Head of caudate nucleus (tissue), 42 donors: ENCODE measurements around the gene MYL11.
"Not testable (repeated sequence)": the region's sequence is repeated elsewhere in the genome, so short reads cannot be mapped to it uniquely, and the experiment has no call there.

Experiments
- DNase-seq, 42 donors: peaks; one replicate each; pipeline versions ENCODE4 v3.0.0 to v3.0.0-alpha.2; 2020 to 2021; ENCODE audit warnings: mixed read lengths in 7 of 42
- intact Hi-C: fragments of 100-400 bp; cut with DNase I; formaldehyde crosslinking; loops from one replicate; pipeline ENCODE4 v1.15.0; 2022

MYL11 gene, protein sequence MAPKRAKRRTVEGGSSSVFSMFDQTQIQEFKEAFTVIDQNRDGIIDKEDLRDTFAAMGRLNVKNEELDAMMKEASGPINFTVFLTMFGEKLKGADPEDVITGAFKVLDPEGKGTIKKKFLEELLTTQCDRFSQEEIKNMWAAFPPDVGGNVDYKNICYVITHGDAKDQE

DNA sequence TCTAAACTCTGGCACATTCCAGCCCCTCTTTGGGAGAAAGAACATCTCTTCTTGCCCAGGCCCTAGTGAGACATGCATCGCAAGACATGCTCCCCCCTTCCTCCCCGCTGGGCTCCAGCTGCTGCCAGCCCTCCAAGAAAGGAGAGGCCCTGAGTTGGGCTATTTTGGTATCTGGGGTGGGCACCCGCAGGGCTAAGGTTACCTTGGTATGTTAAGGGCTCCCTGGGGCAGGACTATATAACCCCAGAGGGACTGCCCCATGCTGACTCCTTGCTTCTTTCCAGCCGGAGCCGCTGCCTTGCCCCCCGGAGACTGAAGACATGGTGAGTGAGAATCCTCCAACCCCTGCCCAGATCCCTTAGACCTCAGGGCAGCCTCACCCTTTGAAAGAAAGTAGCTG lies at the start of gene MYL11:
TSS of gene MYL11 (plus strand) at position 265 of the 400 bp plus-strand sequence. CDS start at position 321, 56 bp downstream.
- no peak for DNase-seq
- intact Hi-C loops: no loop called here

DNA sequence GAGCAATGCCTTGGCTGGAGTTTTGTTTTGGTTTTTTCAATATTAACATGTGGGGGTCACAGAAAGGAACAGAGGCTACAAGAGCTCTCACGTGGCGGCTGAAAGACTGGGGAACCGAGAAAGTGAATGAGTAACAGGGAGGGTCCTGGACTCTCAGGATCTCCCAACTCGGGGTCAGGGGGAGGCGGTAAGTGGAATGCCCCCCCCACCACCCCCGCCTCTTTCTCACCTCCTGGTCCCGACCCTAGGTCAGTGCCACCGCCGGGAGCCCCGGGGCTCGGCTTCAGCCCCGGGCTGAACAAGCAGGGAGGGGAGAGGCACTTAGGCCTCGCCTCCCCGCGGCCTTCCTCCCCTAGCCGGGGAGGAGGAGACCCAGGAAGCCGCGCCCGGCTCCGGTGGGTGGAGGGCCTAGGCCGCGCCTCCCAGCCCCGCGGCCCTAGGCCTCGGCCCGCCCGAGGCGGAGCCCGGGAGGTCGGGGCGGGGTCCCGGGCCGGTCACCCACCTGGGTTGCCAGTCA lies 40.1 kb upstream of the MYL11 start:
- peak in 34 of 42 donors; percentile 31 to 73 (median 54) for DNase-seq
- intact Hi-C loops: not testable (repeated sequence)

DNA sequence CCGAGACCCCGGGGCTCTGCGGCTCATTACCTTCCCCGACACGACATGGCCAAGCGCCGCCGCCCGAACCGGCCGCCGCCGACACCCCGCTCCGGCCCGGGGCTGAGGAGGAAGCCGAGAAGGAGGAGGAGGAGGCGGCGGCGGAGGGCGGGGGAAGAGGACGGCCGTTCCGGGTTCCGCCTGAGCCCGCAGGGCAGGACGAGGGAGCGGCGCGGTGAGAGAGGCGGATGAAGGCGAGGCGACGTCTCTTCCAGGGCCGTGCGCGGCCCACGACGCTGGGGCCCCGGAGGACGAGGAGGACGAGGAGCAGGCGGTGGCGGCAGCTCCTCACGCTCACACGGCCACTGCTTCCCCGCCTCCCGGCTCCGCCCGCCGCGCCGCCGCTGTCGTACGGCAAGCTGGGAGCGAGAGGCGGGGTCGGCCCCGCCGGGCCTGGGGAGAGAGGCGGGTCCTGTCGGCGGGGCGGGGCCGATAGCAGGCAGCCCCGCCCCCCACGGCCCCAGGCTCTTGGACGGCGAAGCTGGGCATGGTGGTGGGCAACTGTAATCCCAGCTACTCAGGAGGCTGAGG lies 39.5 kb upstream of the MYL11 start:
- intact Hi-C loops: not testable (repeated sequence)

DNA sequence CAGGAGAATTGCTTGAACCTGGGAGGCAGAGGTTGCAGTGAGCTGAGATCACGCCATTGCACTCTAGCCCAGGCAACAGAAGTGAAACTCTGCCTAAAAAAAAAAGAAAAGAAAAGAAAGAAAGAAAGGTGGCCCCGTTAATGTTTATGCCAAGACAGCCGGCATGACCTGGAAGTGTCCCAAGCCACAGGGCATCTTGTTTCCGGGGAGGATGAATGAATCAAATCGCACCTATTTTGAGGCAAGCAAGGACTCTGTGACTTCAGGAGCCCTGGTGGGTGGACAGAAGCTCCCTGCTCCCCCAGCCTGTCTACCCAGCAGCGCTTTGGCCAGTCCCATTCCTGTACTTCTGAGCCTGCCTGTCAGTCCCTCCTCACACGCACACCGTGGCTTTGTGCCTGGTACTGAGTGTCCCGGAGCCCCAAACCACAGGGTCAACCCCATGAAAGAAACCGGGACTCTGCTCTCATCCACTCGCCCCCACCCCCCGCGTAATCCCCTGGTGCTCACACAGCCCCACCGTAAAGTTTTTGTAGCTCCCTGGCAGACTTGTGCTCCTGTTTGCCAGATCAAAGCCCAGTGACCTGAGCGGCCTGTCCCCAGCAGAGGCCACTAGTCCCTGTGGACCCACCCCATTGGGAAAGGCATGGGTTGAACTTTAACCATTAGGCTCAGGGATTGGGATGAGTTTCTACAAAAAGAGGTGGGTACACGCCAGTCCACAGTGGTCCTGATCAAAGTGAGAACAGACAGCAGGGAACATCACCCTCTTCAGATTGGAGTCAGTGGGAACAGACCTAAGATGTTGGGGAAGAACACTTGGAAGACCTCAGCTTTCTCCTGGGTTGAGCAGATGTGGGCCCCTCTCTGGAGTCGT lies 38.8 kb upstream of the MYL11 start:
- intact Hi-C loops: no loop called here
- DNase-seq: peak in 6 of 42 donors; percentile 6 to 38 (median 12)

More for the DNA sequence above, 39.5 kb upstream of the MYL11 start:
- peak; percentile 66 to 94 (median 87) for DNase-seq

DNA sequence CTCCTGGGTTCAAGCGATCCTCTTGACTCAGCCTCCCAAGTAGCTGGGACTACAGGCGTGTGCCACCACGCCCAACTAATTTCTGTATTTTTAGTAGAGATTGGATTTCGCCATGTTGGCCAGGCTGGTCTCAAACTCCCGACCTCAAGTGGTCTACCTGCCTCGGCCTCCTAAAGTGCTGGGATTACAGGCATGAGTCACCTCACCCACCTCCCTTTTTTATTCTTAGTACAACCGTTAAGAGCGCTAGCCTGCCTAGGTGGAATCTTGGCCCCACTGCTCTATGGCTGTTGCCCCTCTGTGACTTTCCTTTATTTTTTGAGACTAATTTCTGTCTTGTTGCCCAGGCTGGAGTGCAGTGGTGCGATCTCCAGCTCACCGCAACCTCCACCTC lies 36.6 kb upstream of the MYL11 start:
- DNase-seq: peak in 3 of 42 donors; percentile 1 to 9 (median 9)
- intact Hi-C loops: not testable (repeated sequence)

DNA sequence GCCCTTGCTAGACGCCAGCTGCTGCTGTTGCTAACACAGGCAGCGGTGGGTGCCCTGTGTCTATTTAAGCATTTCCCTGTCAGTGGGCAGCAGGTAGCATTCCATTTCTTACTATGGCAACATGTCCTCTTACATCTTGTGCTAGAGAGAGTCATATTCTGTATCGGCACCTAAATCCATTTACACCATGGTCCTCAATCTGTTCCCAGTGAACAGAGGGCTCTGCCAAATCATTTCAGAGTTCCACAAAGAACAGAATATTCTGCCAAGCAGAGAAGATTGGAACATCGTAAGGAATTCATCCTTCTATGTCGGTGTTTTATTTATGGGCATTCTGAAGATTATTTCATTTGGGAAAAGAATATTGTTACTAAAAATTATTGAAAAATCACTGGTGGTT lies 35.9 kb upstream of the MYL11 start:
- DNase-seq, intact Hi-C loops: not testable (repeated sequence)

DNA sequence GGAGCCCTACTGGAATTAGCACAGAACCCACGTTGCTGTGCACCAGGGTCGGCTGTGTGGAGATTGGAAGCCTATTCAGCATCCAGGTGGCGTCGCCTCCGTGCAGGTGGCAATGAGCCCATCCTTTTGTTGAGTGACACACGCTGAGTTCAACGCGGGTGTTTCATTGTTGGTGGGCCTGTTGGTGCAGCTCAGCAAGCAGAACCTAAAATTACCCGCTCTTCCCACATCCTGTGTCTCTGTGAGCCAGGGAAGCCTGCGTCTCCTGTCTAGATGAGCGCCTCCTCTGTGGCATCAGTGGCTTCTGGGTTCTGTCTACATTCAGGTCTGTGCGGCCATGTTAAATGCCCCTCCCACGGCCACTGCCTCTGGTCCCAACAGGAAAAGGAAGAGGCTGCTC lies 34.0 kb upstream of the MYL11 start:
- DNase-seq: peak in 36 of 42 donors; percentile 18 to 86 (median 54)
- intact Hi-C loops: no loop called here

DNA sequence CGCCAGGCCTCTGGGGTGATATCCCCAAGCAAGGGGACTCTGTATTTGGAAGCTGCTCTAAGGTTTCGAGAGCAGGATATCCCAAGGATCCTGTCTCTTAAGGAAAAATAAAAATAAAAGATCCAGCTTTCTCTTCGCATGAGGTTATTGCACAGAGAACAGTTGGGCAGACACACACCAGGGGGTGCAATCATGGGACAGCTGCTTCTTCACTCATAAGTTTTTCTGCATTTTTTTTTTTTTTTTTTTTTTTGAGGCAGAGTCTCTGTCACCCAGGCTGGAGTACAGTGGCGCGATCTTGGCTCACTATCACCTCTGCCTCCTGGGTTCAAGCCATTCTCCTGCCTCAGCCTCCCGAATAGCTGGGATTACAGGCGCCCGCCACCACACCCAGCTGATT lies 32.6 kb upstream of the MYL11 start:
- intact Hi-C loops: not testable (repeated sequence)
- peak in 1 of 42 donors; percentile 2 for DNase-seq

DNA sequence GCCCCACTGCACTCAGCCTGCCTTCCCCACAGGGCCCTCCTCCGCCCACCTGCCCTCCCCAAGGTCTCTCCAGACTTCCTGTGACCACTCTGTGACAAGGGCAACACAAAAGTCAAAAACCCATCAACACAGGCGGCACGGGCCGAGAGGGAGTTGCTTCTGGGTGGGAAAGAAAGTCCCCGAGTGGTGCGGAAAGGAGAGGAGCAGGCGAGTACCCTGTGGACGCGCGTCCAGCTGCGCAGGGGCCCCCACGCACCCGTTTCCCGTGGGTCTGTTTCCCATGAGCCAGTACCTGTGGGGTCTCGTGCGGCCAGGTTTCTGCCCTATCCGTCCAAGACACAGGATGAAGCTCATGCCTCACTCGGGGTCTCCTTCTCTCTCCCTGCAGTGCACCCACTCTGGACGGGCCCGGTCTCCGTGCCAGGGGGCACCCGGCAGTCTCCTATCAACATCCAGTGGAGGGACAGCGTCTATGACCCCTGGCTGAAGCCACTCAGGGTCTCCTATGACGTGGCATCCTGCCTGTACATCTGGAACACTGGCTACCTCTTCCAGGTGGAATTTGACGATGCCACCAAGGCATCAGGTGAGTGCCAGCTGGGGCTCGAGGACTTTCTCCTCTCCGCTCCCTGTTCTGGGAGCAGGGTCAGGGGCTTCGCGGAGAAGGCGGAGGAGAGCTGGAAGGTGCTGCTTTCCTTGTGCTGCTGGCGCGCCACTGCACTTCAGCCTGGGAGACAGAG lies 31.7 kb upstream of the MYL11 start:
- peak in 1 of 42 donors; percentile 22 for DNase-seq
- intact Hi-C loops: no loop called here

DNA sequence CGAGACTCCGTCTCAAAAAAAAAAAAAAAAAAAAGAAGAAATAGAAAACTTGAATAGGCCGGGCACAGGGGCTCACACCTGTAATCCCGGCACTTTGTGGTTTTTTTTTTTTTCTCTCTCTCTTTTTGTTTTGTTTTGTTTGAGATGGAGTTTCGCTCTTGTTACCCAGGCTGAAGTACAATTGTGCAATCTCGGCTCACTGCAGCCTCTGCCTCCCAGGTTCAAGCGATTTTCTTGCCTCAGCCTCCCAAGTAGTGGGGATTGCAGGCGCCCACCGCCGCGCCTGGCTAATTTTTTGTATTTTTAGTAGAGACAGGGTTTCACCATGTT lies 31.1 kb upstream of the MYL11 start:
- intact Hi-C loops: not testable (repeated sequence)
- peak in 1 of 42 donors; percentile 23 for DNase-seq

DNA sequence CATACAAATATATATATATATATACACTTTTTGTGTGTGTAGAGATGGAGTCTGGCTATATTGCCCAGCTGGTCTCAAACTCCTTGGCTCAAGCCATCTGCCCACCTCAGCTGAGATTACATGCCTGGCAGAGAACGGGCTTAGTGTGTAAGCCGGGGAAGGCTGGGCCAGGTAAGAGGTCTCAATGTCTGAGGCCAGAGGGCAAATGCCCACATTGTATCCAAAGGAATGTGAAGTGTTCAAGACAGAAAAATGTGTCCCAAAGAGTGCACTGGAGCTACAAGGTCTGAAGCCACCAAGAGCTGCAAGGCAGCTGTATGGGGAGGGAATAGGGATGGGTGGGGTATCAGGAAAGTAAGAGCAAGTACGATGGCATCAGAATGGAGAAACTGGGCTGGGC lies 28.3 kb upstream of the MYL11 start:
- intact Hi-C loops: no loop called here
- no peak for DNase-seq

DNA sequence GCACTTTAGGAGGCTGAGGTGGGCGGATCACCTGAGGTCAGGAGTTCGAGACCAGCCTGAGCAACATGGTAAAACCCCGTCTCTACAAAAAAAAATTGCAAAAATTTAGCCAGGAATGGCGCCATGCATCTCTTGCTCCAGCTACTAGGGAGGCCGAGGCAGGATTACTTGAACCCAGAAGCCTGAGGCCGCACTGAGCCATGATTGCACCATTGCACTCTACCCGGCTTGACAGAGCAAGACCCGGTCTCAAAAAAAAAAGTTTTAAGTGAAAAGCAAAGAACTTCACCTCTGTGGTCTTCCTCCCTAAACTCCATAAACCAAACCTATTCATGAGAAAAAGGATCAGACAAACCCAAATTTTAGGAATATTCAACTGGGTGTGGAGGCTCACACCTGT lies 26.5 kb upstream of the MYL11 start:
- DNase-seq: no peak
- intact Hi-C loops: no loop called here

DNA sequence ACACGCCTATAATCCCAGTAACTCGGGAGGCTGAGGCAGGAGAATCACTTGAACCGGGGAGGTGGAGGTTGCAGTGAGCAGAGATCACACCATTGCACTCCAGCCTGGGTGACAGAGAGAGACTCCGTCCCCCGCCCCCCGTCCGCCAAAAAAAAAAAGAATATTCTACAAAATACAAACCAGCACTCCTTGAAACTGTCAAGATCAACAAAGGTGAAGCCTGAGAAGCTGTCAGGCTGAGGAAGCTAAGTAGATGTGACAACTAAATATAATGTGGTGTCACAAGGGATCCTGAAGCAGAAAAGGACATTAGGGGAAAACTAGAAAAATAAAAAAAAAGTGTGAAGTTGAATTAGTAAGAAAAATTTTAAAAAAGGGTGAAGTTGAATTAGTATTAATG lies 25.7 kb upstream of the MYL11 start:
- intact Hi-C loops: no loop called here
- DNase-seq: peak in 1 of 42 donors; percentile 0

DNA sequence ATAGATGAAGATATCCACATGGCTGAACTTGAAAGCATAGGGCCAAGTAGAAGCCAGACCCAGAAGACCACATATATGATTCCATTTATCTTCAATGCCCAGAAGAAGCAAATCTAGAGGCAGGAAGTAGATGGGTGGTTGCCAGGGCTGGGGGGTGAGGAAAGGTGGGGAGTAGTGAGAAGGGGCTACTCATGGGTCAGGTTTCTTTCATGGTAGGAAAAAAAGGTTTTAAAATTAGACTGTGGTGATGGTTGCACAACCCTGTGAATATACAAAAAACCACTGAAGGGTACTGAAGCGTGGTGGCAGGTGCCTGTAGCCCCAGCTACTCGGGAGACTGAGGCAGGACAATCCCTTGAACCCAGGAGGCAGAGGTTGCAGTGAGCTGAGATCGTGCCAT lies 24.9 kb upstream of the MYL11 start:
- intact Hi-C loops: no loop called here
- DNase-seq: peak in 1 of 42 donors; percentile 4

DNA sequence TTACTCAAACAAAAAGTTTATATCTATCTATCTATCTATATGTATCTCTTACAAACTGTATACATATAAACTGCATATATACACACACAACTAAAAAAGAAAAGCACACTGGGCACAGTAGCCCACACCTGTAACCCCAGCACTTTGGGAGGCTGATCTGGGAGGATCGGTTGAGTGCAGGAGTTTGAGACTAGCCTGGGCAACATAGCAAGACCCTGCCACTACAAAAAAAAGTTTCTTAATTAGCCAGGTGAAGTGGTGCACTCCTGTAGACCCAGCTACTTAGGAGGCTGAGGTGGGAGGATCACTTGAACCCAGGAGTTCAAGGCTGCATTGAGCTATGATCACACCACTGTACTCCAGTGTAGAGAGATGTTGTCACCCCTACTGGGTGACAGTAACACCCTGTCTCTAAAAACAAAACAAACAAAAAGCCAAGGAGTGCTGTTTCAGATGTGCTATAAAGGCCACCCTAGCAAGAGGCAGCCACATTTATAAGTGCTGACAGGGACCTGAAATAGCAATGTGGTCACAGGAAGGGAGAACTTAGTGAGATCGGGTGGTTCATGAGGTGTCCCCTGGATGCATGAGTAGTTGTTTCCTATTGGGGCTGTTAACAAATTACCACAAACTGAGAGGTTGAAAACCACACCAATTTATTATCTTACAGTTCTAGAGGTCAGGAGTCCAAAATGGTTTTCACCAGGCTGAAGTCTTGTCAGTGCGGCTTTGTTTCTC lies 24.3 kb upstream of the MYL11 start:
- intact Hi-C loops: no loop called here

DNA sequence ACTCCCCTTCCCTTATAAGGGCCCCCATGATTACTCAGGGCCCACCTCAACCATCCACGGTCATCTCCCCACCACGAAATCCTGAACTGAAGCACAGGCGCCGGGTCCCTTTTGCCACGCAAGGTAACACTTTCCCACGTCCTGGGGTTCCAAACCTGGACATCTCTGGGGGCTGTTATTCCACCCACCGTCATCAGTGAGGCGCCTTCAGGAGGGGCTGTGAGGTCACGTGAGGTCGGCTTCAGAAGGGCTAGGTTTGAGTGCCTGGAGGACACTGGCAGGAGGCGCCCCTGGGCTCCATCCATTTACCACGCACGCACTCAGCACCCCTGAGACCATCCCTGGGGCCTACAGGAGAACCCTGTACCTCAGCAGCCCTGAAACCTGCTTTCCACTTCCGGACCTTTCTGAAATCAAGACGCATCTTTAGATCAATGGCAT lies 23.6 kb upstream of the MYL11 start:
- intact Hi-C loops: no loop called here
- peak in 1 of 42 donors; percentile 28 for DNase-seq

More for the DNA sequence above, 24.3 kb upstream of the MYL11 start:
- no peak for DNase-seq

DNA sequence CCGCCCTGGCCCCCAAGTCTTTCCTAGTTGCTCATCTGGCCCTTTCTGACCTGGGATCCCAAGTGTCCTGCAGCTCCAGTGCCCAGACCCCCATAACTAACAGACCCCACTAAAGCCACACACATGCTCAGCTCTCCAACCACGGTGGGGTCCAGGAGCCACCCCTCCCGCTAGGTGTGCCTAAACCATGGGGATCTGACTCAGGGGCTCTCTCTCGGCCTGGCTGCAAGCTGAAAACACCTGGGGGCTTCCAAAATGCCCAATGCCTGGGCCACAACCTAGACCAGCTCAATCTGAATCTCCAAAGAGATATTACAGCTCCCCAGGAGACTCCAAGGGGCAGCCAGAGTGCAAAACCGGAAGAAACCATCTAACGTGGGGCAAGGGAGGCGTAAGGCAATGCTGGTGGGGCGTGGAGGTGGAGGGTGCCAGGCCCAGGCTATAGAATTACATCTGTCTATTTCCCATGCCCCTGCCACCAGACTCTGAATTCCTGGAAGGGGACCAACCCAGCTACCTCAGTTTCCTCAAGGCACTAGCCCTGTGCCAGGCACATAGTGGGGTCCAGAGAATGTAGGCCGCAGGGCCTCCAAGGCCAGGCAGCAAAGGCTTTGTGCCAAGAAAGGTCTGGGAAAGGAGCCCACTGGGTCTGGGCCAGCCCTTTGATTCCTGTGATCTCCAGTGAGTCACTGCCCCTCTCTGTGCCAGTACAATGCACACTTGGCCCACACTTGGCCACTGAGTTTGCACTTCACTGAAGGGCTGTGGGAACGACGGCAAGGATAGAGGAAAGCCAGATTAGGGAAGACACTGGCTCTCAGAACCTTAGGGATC lies 22.8 kb upstream of the MYL11 start:
- intact Hi-C loops: no loop called here
- peak in 41 of 42 donors; percentile 46 to 92 (median 80) for DNase-seq
